ENCODE measurements around the gene CHN2.
"Not testable (repeated sequence)": the region's sequence is repeated elsewhere in the genome, so short reads cannot be mapped to it uniquely, and the experiment has no call there.

Gene CHN2

GRCh38 chr7:29189743-29190201 is 4.8 kb upstream of the CHN2 start:
- peak in 1 of 2 donors; percentile 17 for DNase-seq (ENCODE audit: low read depth in 1 of 2, low spot score in 1 of 2)

GRCh38 chr7:29190349-29191045 is 4.1 kb upstream of the CHN2 start:
- no peak for DNase-seq (ENCODE audit: low read depth in 1 of 2, low spot score in 1 of 2)

- no peak for DNase-seq (ENCODE audit: low read depth in 1 of 2, low spot score in 1 of 2)
Measured at GRCh38 chr7:29192323-29192722, 2.3 kb upstream of the CHN2 start.

GRCh38 chr7:29192811-29193210 is 1.8 kb upstream of the CHN2 start:
- DNase-seq (ENCODE audit: low read depth in 1 of 2, low spot score in 1 of 2): no peak

- no peak for DNase-seq (ENCODE audit: low read depth in 1 of 2, low spot score in 1 of 2)
Measured at GRCh38 chr7:29193316-29194205, 1.0 kb upstream of the CHN2 start.

GRCh38 chr7:29194206-29194593 is 375 bp upstream of the CHN2 start:
- DNase-seq (ENCODE audit: low read depth in 1 of 2, low spot score in 1 of 2): no peak

- DNase-seq (ENCODE audit: low read depth in 1 of 2, low spot score in 1 of 2): no peak
Measured at GRCh38 chr7:29196191-29196590, 1.6 kb downstream of the CHN2 start.

- DNase-seq (ENCODE audit: low read depth in 1 of 2, low spot score in 1 of 2): no peak
Measured at GRCh38 chr7:29196971-29197595, 2.5 kb downstream of the CHN2 start.

- no peak for DNase-seq (ENCODE audit: low read depth in 1 of 2, low spot score in 1 of 2)
Measured at GRCh38 chr7:29197916-29198315, 3.3 kb downstream of the CHN2 start.

- no peak for DNase-seq (ENCODE audit: low read depth in 1 of 2, low spot score in 1 of 2)
Measured at GRCh38 chr7:29199776-29200175, 5.2 kb downstream of the CHN2 start.

GRCh38 chr7:29202651-29203069 is 8.1 kb downstream of the CHN2 start:
- DNase-seq (ENCODE audit: low read depth in 1 of 2, low spot score in 1 of 2): no peak

GRCh38 chr7:29204491-29205272 is 10.1 kb downstream of the CHN2 start:
- DNase-seq (ENCODE audit: low read depth in 1 of 2, low spot score in 1 of 2): no peak

- no peak for DNase-seq (ENCODE audit: low read depth in 1 of 2, low spot score in 1 of 2)
Measured at GRCh38 chr7:29207162-29207801, 12.7 kb downstream of the CHN2 start.

- DNase-seq (ENCODE audit: low read depth in 1 of 2, low spot score in 1 of 2): no peak
Measured at GRCh38 chr7:29208410-29209250, 14.1 kb downstream of the CHN2 start.

GRCh38 chr7:29209745-29210144 is 15.2 kb downstream of the CHN2 start:
- no peak for DNase-seq (ENCODE audit: low read depth in 1 of 2, low spot score in 1 of 2)

- not testable (repeated sequence) for DNase-seq (ENCODE audit: low read depth in 1 of 2, low spot score in 1 of 2)
Measured at GRCh38 chr7:29212736-29213135, 18.2 kb downstream of the CHN2 start.

GRCh38 chr7:29214056-29214455 is 19.5 kb downstream of the CHN2 start:
- no peak for DNase-seq (ENCODE audit: low read depth in 1 of 2, low spot score in 1 of 2)

- DNase-seq (ENCODE audit: low read depth in 1 of 2, low spot score in 1 of 2): no peak
Measured at GRCh38 chr7:29214816-29215215, 20.2 kb downstream of the CHN2 start.

GRCh38 chr7:29216128-29216527 is 21.6 kb downstream of the CHN2 start:
- no peak for DNase-seq (ENCODE audit: low read depth in 1 of 2, low spot score in 1 of 2)

- DNase-seq (ENCODE audit: low read depth in 1 of 2, low spot score in 1 of 2): no peak
Measured at GRCh38 chr7:29217113-29217512, 22.5 kb downstream of the CHN2 start.

Measured in stimulated activated CD4-positive, alpha-beta T cell treated with anti-CD3 and anti-CD28 coated beads, Interleukin-15, amount 100 ng/mL, for 1 hour (primary cell).